WTC11 (cell line): ENCODE data around the gene CDK17. TPM values are rescaled to one million over a fixed set of nuclear protein-coding genes. Genes with fewer than 3 reads are reported as not detected.
"Not testable (repeated sequence)": the region's sequence is repeated elsewhere in the genome, so short reads cannot be mapped to it uniquely, and the experiment has no call there.

Source experiments
- ATAC-seq: fragments of 200-7000 bp; cut with Tn5 transposase; 2 replicates; pipeline ENCODE4 v1.10.0; 2021; ENCODE audit warnings: mild to moderate bottlenecking, moderate library complexity
- CTCF ChIA-PET: fragments of 300-600 bp; sonication (Branson Sonifier 250); formaldehyde crosslinking; loops from one replicate; lab custom pipeline; 2021; ENCODE audit warnings: antibody characterized with exemption; lab: Charles Lee
- POLR2A ChIA-PET: fragments of 350-600 bp; sonication (Branson Sonifier 250); formaldehyde crosslinking; loops from one replicate; lab custom pipeline; 2021; ENCODE audit warnings: antibody characterized with exemption; lab: Charles Lee
- DNase-seq: peaks from one replicate; pipeline ENCODE4 v3.0.0; 2021; ENCODE audit warnings: low spot score
- H3K27ac Mint-ChIP-seq: 2 replicates; pipeline ENCODE4 v1.8.0; 2021; ENCODE audit warnings: mixed read lengths
- H3K27me3 Mint-ChIP-seq: 2 replicates; pipeline ENCODE4 v1.8.0; 2021; ENCODE audit warnings: low read depth, mild to moderate bottlenecking, moderate library complexity, mixed read lengths
- H3K36me3 Mint-ChIP-seq: 2 replicates; pipeline ENCODE4 v1.8.0; 2021; ENCODE audit warnings: mixed read lengths
- H3K4me1 Mint-ChIP-seq: 2 replicates; pipeline ENCODE4 v1.8.0; 2022; ENCODE audit warnings: mixed read lengths
- H3K4me3 Mint-ChIP-seq: 2 replicates; pipeline ENCODE4 v1.8.0; 2021; ENCODE audit warnings: mild to moderate bottlenecking, moderate library complexity, mixed read lengths
- H3K9me3 Mint-ChIP-seq: 2 replicates; pipeline ENCODE4 v1.8.0; 2021; ENCODE audit warnings: mixed read lengths
- CREB1 ChIP-seq: sonication (generic); formaldehyde crosslinking; IDR thresholded peaks from 2 replicates; pipeline ENCODE4 v1.8.0; 2023; ENCODE audit warnings: mild to moderate bottlenecking, missing genetic modification reagents
- EMX1 ChIP-seq: fragments of 250-450 bp; sonication (Bioruptor Pico); IDR thresholded peaks from 2 replicates; pipeline ENCODE4 v1.8.0; 2021; ENCODE audit warnings: mild to moderate bottlenecking
- ETV6 ChIP-seq: sonication (generic); formaldehyde crosslinking; IDR thresholded peaks from 2 replicates; pipeline ENCODE4 v1.8.1; 2022; ENCODE audit warnings: mild to moderate bottlenecking, missing genetic modification reagents
- GRHL2 ChIP-seq: fragments of 250-450 bp; sonication (Bioruptor Pico); IDR thresholded peaks from 2 replicates; pipeline ENCODE4 v1.8.0; 2022; ENCODE audit warnings: mild to moderate bottlenecking, moderate library complexity; ENCODE audit not compliant: insufficient replicate concordance, severe bottlenecking
- JUN ChIP-seq: sonication (generic); formaldehyde crosslinking; IDR thresholded peaks from 2 replicates; pipeline ENCODE4 v1.8.0; 2023; ENCODE audit warnings: mild to moderate bottlenecking, missing genetic modification reagents
- KAT7 ChIP-seq: sonication (generic); formaldehyde crosslinking; IDR thresholded peaks from 2 replicates; pipeline ENCODE4 v1.8.1; 2023; ENCODE audit warnings: missing genetic modification reagents, mild to moderate bottlenecking, borderline replicate concordance
- MYBL2 ChIP-seq: sonication (generic); formaldehyde crosslinking; IDR thresholded peaks from 2 replicates; pipeline ENCODE4 v1.8.1; 2023; ENCODE audit warnings: mild to moderate bottlenecking, moderate library complexity, missing genetic modification reagents
- NFE2L1 ChIP-seq: sonication (generic); formaldehyde crosslinking; IDR thresholded peaks from 2 replicates; pipeline ENCODE4 v1.8.1; 2023; ENCODE audit warnings: missing genetic modification reagents
- NFYB ChIP-seq: sonication (generic); formaldehyde crosslinking; conservative IDR thresholded peaks from 2 replicates; pipeline ENCODE4 v1.8.0; 2022; ENCODE audit warnings: low read depth, missing genetic modification reagents
- TEAD4 ChIP-seq: sonication (generic); formaldehyde crosslinking; IDR thresholded peaks from 2 replicates; pipeline ENCODE4 v1.8.0; 2022; ENCODE audit warnings: mild to moderate bottlenecking, missing genetic modification reagents
- ZNF232 ChIP-seq: sonication (generic); formaldehyde crosslinking; IDR thresholded peaks from 2 replicates; pipeline ENCODE4 v1.8.0; 2022; ENCODE audit warnings: mild to moderate bottlenecking, missing genetic modification reagents
- ZNF263 ChIP-seq: sonication (generic); formaldehyde crosslinking; IDR thresholded peaks from 2 replicates; pipeline ENCODE4 v1.8.1; 2022; ENCODE audit warnings: low read depth, mild to moderate bottlenecking, moderate library complexity, missing genetic modification reagents
- total RNA-seq: library from RNA; stranded (reverse); gene quantifications from 3 replicates; pipeline ENCODE4 v1.2.3, GENCODE V29; 2021
- TF ChIP-seq, protein P1 (sequence below): sonication (generic); formaldehyde crosslinking; IDR thresholded peaks from 2 replicates; pipeline ENCODE4 v1.8.0; 2022; ENCODE audit warnings: mild to moderate bottlenecking, missing genetic modification reagents
- TF ChIP-seq, protein P2 (sequence below): sonication (generic); formaldehyde crosslinking; IDR thresholded peaks from 2 replicates; pipeline ENCODE4 v1.8.1; 2022; ENCODE audit warnings: low read depth, missing genetic modification reagents, borderline replicate concordance
- TF ChIP-seq, protein P3 (sequence below): sonication (generic); formaldehyde crosslinking; IDR thresholded peaks from 2 replicates; pipeline ENCODE4 v1.8.0; 2023; ENCODE audit warnings: missing genetic modification reagents, mild to moderate bottlenecking, borderline replicate concordance
- TF ChIP-seq, protein P4 (sequence below): fragments of 250-450 bp; sonication (Bioruptor Pico); IDR thresholded peaks from 2 replicates; pipeline ENCODE4 v1.9.0; 2021; ENCODE audit warnings: mild to moderate bottlenecking, borderline replicate concordance

Gene CDK17
- total RNA-seq, 1 experiment from 2014 or later = 20.0 TPM

DNA sequence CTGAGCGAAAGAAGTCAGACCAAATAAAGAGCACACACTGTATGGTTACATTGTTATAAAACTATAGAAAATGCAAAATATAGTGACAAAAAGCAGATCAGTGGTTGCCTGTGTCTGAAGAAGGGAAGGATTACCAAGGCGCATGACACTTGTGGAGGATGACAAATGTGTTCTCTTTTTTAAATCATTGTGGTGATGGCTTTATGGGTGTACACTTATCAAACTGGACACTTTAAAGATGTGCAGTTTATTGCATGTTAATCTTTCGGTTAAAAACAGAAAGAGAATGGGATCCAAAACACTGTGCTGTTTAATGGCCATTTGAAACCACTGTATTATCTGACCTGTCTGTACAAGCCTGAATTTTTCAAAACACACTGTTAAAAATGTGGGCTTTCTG lies 8.8 kb upstream of the CDK17 start:
- no peak for DNase-seq
- no peak overlapping the region for H3K4me3 Mint-ChIP-seq
- ChIA-PET POLR2A (interaction anchor here (0.6 kb wide), 1 partner anchor 46 kb away, joined by 5 read pairs; no protein-coding TSS in a partner anchor), CTCF (no interaction called here)
- TF ChIP-seq ZNF263 (CRISPR knock-in tag) (no peak), TEAD4 (no peak)
- ATAC-seq = no peak
- no peaks in the 10 kb centered on the region for H3K36me3 Mint-ChIP-seq
- H3K4me1 Mint-ChIP-seq = peaks cover 12% of the 10 kb centered on the region
- no peaks in the 10 kb centered on the region for H3K27me3 Mint-ChIP-seq
- no peaks in the 10 kb centered on the region for H3K9me3 Mint-ChIP-seq
- no peak overlapping the region for H3K27ac Mint-ChIP-seq

DNA sequence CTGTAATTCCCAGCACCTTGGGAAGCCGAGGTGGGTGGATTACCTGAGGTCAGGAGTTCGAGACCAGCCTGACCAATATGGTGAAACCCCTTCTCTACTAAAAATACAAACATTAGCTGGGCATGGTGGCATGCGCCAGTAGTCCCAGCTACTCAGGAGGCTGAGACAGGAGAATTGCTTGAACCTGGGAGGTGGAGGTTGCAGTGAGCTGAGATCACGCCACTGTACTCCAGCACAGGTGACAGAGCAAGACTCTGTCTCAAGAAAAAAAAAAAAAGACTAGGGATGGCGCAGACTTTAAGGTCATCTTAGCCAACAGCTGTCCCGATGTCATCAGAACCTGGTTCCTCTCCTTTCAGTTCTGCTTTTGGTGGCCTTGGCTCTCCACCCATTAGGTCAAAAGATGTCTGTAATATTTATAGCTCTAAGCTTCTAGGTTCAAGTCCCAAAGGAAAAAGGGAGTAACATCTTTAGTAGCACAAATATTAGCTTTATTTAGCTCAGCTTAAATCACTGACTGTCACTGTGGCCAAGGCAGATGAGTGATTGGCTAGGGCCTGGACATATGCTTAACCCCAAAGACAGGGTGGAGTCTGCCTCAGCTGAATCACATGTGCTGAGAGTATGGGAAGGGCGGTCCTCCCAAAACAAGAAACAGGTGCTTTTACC lies 7.3 kb upstream of the CDK17 start:
- H3K36me3 Mint-ChIP-seq, H3K9me3 Mint-ChIP-seq, H3K27me3 Mint-ChIP-seq, ATAC-seq, H3K27ac Mint-ChIP-seq, H3K4me3 Mint-ChIP-seq, CTCF ChIA-PET, DNase-seq, POLR2A ChIA-PET: not testable (repeated sequence)
- peaks cover 14% of the 10 kb centered on the region for H3K4me1 Mint-ChIP-seq

DNA sequence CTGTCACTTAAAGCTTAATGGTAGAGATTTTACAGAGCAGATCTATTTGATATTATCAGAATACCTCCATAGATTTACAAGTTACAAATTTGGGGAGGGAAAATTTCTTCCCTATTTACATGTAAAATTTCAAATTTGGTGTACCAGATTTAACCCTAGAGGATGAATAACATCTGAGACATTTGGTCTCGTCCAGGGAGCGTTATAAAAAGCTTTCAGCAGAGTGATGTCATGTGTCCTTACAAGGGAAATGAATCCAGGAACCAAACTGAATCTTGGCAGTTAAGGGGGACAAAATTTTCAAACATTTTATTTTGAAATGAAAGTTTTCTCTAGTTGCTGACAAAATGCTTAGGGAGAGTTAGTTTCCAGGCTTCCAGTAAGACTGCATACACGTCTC lies 4.5 kb upstream of the CDK17 start:
- ChIA-PET POLR2A (no interaction called here), CTCF (interaction anchor here (1.4 to 1.9 kb wide), 2 partner anchors 111 to 189 kb away, joined by 5 to 9 read pairs; no protein-coding TSS in a partner anchor)
- TF ChIP-seq MYBL2 (CRISPR knock-in tag) (no peak), ETV6 (no peak), JUN (no peak), NFYB (CRISPR knock-in tag) (no peak), KAT7 (CRISPR knock-in tag) (no peak), EMX1 (CRISPR knock-in tag) (no peak), TEAD4 (no peak), ZNF232 (CRISPR knock-in tag) (no peak), NFE2L1 (CRISPR knock-in tag) (no peak), GRHL2 (no peak), CREB1 (CRISPR knock-in tag) (no peak)
- TF ChIP-seq, protein P1, sequence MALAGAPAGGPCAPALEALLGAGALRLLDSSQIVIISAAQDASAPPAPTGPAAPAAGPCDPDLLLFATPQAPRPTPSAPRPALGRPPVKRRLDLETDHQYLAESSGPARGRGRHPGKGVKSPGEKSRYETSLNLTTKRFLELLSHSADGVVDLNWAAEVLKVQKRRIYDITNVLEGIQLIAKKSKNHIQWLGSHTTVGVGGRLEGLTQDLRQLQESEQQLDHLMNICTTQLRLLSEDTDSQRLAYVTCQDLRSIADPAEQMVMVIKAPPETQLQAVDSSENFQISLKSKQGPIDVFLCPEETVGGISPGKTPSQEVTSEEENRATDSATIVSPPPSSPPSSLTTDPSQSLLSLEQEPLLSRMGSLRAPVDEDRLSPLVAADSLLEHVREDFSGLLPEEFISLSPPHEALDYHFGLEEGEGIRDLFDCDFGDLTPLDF = no peak
- TF ChIP-seq, protein P2, sequence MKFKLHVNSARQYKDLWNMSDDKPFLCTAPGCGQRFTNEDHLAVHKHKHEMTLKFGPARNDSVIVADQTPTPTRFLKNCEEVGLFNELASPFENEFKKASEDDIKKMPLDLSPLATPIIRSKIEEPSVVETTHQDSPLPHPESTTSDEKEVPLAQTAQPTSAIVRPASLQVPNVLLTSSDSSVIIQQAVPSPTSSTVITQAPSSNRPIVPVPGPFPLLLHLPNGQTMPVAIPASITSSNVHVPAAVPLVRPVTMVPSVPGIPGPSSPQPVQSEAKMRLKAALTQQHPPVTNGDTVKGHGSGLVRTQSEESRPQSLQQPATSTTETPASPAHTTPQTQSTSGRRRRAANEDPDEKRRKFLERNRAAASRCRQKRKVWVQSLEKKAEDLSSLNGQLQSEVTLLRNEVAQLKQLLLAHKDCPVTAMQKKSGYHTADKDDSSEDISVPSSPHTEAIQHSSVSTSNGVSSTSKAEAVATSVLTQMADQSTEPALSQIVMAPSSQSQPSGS (CRISPR knock-in tag) = no peak
- TF ChIP-seq, protein P3, sequence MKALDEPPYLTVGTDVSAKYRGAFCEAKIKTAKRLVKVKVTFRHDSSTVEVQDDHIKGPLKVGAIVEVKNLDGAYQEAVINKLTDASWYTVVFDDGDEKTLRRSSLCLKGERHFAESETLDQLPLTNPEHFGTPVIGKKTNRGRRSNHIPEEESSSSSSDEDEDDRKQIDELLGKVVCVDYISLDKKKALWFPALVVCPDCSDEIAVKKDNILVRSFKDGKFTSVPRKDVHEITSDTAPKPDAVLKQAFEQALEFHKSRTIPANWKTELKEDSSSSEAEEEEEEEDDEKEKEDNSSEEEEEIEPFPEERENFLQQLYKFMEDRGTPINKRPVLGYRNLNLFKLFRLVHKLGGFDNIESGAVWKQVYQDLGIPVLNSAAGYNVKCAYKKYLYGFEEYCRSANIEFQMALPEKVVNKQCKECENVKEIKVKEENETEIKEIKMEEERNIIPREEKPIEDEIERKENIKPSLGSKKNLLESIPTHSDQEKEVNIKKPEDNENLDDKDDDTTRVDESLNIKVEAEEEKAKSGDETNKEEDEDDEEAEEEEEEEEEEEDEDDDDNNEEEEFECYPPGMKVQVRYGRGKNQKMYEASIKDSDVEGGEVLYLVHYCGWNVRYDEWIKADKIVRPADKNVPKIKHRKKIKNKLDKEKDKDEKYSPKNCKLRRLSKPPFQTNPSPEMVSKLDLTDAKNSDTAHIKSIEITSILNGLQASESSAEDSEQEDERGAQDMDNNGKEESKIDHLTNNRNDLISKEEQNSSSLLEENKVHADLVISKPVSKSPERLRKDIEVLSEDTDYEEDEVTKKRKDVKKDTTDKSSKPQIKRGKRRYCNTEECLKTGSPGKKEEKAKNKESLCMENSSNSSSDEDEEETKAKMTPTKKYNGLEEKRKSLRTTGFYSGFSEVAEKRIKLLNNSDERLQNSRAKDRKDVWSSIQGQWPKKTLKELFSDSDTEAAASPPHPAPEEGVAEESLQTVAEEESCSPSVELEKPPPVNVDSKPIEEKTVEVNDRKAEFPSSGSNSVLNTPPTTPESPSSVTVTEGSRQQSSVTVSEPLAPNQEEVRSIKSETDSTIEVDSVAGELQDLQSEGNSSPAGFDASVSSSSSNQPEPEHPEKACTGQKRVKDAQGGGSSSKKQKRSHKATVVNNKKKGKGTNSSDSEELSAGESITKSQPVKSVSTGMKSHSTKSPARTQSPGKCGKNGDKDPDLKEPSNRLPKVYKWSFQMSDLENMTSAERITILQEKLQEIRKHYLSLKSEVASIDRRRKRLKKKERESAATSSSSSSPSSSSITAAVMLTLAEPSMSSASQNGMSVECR (CRISPR knock-in tag) = no peak
- TF ChIP-seq, protein P4, sequence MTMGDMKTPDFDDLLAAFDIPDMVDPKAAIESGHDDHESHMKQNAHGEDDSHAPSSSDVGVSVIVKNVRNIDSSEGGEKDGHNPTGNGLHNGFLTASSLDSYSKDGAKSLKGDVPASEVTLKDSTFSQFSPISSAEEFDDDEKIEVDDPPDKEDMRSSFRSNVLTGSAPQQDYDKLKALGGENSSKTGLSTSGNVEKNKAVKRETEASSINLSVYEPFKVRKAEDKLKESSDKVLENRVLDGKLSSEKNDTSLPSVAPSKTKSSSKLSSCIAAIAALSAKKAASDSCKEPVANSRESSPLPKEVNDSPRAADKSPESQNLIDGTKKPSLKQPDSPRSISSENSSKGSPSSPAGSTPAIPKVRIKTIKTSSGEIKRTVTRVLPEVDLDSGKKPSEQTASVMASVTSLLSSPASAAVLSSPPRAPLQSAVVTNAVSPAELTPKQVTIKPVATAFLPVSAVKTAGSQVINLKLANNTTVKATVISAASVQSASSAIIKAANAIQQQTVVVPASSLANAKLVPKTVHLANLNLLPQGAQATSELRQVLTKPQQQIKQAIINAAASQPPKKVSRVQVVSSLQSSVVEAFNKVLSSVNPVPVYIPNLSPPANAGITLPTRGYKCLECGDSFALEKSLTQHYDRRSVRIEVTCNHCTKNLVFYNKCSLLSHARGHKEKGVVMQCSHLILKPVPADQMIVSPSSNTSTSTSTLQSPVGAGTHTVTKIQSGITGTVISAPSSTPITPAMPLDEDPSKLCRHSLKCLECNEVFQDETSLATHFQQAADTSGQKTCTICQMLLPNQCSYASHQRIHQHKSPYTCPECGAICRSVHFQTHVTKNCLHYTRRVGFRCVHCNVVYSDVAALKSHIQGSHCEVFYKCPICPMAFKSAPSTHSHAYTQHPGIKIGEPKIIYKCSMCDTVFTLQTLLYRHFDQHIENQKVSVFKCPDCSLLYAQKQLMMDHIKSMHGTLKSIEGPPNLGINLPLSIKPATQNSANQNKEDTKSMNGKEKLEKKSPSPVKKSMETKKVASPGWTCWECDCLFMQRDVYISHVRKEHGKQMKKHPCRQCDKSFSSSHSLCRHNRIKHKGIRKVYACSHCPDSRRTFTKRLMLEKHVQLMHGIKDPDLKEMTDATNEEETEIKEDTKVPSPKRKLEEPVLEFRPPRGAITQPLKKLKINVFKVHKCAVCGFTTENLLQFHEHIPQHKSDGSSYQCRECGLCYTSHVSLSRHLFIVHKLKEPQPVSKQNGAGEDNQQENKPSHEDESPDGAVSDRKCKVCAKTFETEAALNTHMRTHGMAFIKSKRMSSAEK (CRISPR knock-in tag) = no peak
- H3K4me3 Mint-ChIP-seq = no peak overlapping the region
- no peaks in the 10 kb centered on the region for H3K9me3 Mint-ChIP-seq
- H3K36me3 Mint-ChIP-seq = no peaks in the 10 kb centered on the region
- ATAC-seq (no peak), DNase-seq (no peak)
- peaks cover 28% of the 10 kb centered on the region for H3K4me1 Mint-ChIP-seq
- H3K27ac Mint-ChIP-seq = no peak overlapping the region
- no peaks in the 10 kb centered on the region for H3K27me3 Mint-ChIP-seq
